GM19328 (cell line): Measurements from ENCODE around the gene TMEM258.

ENCODE experiments used
- ATAC-seq: cut with Tn5 transposase; IDR thresholded peaks from one replicate; pipeline ENCODE4 v1.9.1; 2021; ENCODE audit warnings: mild to moderate bottlenecking, moderate library complexity; ENCODE audit not compliant: unreplicated experiment

The TMEM258 gene

DNA sequence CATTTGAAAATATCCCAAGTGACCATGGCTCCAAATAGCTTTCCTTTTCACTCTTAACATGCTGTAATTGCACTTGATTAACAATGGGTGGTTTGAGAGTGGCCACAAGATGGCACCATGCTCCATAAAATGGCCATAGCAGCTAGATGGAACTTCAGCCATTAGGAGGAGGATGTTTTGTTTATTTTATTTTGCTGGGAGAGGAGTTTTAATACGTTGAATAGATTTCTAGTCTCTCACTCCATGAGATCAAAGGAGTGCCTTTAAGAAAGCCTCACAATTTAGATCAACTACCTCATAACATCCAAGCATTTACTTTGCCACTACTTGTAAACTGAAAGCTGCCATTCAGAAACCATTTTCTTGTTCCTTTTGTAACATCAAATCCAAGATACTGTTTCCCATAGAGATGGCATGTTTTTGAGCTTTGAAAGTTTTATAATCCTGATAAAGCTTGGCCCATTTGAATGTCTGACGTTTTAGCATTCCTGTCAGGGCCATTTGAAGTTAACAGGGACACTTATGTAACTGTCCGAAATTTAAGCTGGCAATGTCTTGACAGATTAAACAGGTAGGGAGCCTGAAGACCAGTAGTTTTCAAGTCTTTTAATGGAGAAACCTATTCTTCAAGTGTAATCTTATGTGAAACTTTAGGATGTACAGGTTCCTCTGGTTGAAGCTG, 5.0 kb upstream of the TMEM258 start:
- ATAC-seq, result no peak

- ATAC-seq, result no peak
These were observed 3.6 kb upstream of the TMEM258 start for GRCh38 chr11:61795876-61796526.

GRCh38 chr11:61795459-61795858, 3.1 kb upstream of the TMEM258 start:
- ATAC-seq, result no peak

- ATAC-seq, result no peak
These were observed 2.2 kb upstream of the TMEM258 start for GRCh38 chr11:61794579-61794978.

DNA sequence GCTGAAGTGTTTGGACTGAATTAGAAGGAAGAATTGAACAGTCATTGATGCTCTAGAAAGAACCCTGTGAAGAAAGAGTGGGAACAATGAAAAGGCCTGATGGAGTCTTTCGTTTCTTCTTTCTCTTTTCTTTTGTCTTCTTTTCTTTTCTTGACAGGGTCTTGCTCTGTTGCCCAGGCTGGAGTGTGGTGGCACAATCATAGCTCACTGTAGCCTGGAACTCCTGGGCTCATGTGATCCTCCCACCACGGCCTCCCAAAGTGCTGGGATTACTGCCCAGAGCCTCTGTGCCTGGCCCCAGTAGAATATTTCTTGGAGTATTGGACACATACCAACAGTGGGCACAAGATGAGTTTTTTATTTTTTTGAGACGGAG, 1.4 kb upstream of the TMEM258 start:
- no peak for ATAC-seq

- ATAC-seq, result no peak
These were observed 857 bp upstream of the TMEM258 start for GRCh38 chr11:61793083-61793828.

DNA sequence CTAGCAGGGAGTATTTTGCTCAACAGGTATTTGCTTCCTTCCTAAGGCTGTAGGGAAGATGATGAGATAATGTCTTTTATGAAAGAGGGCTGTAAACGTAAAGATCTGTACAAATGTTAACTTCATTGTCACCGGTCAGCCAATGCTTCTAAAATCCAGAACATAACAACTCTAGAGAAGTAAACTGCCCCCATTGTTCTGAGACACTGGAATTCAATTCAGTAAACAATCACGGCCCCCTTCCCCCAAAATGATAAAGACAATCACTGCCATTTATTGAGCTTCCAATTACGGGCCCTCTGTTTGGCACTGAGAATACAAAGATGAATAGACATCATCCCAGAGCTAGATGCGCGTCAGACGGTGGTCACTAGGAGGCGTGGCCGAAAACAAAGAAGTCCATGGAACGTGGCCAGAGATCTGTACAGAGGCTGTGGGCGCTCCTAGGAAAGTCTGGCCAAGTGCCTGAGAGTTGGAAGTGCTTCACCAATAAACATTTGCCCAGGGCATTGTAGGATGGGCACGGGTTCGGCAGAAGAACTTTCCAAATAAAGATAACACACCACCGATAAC, 576 bp downstream of the TMEM258 start:
- ATAC-seq, result peak; percentile 11

DNA sequence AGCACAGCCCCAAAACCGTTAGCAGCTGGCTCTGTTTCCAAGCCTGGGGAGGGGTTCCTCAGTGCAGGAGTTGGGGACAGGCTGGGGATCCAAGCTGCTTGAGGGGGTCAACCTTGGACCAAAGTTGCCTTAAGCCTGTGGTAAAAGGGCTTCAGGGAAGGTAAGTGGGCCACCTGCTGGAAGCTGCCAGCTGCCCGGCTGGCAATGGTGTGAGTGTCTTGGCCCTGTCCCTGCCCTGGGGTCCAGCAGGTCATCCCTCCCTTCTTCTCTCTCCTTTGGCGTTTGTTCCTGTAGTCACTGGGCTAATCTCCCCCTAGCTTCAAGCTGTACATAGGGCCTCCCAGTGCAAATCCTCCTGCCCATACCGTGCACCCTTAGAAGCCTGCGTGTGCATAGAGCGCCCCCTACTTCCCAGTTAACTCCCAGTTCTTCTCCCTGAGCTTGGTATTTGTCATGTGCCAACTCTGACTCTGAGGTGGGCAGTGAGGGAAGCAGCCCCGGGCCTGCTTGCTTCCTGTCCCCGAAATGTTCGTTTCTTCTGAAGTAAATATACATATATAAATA, 4.4 kb downstream of the TMEM258 start:
- ATAC-seq, result no peak

DNA sequence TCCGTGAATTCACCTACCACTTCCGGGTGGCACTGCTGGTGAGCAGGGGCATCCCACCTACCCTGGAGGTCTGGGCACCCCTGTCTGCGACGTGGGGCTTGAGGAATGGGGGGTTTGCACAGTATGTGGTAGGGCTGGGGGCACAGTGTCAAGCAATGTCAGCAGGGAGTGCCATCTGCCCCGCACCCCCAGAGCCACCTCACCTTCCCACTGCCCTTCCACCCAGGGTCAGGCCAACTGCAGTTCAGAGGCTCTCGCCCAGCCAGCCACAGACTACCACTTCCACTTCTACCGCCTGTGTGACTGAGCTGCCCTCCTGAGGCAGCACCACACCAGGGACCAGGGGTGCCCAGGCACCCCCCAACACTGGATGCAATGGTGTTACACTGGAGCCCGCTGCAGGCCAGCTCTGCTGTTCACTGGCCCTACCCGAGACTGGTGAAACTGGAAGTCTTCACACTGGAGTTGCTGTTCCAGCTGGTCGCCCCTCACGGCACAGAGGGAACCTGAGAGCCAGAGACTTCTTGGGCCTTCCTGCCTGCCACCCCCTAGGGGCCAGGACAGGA, 6.5 kb downstream of the TMEM258 start:
- no peak for ATAC-seq

DNA sequence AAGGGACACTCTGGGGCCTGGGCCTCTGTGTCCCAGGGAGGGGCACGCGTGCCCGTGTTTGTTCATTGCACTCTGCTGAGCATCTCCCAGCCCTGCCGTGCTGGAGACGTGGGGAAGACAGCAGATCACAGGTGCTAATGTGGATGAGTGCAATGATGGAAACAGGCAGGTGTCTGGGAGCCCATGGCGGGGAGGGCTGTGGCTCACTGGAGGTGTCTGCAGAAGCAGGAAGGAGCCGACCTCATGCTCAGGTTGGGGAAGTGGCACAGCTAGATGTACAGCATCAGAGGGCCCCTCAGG, 7.9 kb downstream of the TMEM258 start:
- no peak for ATAC-seq

- no peak for ATAC-seq
These were observed 8.5 kb downstream of the TMEM258 start for GRCh38 chr11:61783717-61784505.

DNA sequence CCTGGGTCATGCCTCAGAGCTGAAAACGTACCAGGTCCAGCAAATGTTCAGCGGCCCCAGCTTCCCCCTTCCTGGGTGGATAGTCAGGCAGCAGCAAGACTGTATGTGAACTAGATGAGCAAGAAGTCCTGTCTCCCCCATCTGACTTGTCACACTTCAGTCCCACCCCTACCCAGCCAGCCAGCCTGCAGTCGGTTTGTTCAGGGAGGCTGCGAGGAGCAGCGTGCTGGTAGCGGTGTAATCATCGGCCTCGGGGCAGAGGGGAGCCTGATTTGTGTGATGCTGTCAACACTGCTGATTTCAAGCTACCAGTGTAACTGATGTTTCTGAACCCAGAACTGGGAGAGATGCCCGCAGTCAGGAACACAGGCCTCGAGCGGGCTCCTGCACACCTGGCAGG, 9.6 kb downstream of the TMEM258 start:
- ATAC-seq, result no peak

DNA sequence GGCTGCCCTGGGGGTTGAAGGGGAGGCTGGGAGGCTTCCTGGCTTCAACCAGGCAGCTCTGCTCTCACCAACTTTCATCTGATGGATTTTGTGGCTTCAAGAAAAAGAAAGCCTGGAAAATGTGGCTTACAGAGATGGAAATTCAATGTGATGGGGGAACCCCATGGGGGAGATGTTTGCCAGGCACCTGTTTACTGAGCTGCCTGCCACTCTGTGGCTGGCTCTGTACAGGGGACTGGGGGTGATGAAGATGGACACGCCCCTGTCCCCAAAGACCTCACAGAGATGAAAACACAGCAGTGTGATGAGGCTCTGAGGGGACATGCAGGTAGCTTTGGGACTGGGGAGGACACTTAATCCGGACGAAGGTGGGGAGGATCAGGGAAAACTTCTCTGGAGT, 10.1 kb downstream of the TMEM258 start:
- no peak for ATAC-seq

GRCh38 chr11:61781585-61781984, 10.8 kb downstream of the TMEM258 start:
- no peak for ATAC-seq

DNA sequence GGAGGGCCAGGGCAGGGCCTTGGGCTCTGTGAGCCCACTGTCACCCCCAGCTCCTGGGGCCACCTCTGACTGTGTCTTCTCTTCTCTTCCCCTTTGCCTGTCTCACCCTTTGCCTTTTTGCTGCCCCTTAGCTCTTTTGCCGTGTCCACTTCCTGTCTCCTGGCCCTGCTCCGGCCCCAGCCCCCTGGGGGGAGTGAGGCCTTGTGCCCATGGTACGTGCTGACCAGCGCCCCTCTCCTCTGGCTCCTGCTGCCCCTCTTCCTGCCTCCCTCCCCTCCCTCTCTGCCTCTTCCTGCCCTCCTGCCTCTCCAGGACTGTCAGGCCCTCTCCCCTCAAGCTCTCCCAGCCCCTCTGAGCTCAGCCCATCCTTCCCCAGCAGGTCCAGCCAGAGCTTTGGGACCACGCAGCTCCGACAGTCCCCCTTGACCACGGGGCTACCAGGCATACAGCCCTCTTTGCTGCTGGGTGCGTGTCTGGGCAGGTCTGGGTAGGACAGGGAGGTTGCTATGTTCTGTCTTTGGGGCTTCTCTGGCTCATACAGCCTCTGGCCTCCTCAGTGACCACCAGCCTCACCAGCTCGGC, 11.7 kb downstream of the TMEM258 start:
- ATAC-seq, result no peak

GRCh38 chr11:61779666-61780525, 12.5 kb downstream of the TMEM258 start:
- ATAC-seq, result no peak

DNA sequence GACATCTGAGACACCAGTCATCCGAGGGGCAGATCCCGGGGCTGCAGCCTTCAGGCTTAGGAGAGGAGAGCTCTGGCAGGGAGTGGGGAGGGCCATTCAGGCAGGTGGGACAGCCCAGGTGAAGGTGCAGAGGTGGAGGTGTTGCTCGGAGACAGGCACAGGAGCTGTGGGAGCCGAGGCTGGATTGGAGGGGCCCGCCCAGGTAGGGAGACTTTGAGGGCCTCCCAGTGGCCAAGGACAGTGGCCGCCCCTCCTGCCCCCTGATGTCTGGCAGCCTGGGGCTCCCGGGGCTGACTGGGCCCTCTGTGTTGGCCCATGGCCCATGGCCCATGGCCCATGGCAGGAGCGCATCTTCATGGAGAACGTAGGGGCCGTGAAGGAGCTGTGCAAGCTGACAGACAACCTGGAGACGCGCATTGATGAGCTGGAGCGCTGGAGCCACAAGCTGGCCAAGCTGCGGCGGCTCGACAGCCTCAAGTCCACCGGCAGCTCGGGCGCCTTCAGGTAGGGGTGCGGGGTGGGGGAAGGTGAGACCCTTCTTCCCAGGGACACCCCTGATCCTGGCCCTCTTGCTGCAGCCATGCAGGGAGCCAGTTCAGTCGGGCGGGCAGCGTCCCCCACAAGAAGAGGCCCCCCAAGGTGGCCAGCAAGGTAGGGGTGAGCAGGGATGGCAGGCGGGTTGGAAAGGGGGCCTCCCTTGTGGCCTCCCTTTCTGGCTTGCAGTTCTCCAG, 13.3 kb downstream of the TMEM258 start:
- ATAC-seq, result no peak

DNA sequence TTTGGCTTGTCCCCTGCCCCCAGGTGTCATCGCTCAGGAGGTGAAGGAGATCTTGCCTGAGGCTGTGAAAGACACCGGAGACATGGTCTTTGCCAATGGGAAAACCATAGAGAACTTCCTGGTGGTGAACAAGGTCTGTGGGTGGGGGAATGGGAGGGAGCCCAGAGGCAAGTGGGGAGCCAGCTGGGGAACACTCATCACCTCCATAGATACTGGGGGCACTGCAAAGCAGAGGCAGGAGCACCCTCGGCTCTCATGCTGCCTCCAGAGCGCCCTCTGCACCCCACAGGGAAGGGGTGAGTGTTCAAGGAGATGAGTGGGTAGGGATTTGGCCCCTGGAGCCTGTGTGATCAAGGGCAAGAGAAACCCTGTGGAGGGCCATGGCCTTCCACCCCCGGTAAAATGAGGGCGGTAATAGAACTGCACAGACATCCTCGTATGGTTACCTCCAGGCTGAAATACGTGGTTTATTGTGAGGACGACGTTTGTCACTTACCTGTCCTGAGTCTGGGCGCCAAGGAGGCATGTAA, 14.0 kb downstream of the TMEM258 start:
- ATAC-seq, result no peak
